Kidney capillary endothelial cell (primary cell): ENCODE measurements around the gene PPM1B.
"Not testable (repeated sequence)": the region's sequence is repeated elsewhere in the genome, so short reads cannot be mapped to it uniquely, and the experiment has no call there.

Experiments used
- DNase-seq: peaks from one replicate; pipeline ENCODE4 v3.0.0-alpha.2; 2018; ENCODE audit warnings: low spot score

PPM1B gene

GRCh38 chr2:44168681-44169154 lies at the start of gene PPM1B:
TSS of gene PPM1B (plus strand) at chr2:44168875. CDS start at chr2:44201200, 32,325 bp downstream.
- no peak for DNase-seq

- DNase-seq, result no peak
These were observed 48.8 kb upstream of the PPM1B start for GRCh38 chr2:44119878-44120277.

- DNase-seq, result no peak
These were observed 48.2 kb upstream of the PPM1B start for GRCh38 chr2:44120428-44120827.

- no peak for DNase-seq
These were observed 46.8 kb upstream of the PPM1B start for GRCh38 chr2:44121899-44122298.

- no peak for DNase-seq
These were observed 44.2 kb upstream of the PPM1B start for GRCh38 chr2:44124500-44124899.

- DNase-seq, result no peak
These were observed 42.4 kb upstream of the PPM1B start for GRCh38 chr2:44126106-44126797.

GRCh38 chr2:44130441-44130840 lies 38.2 kb upstream of the PPM1B start:
- no peak for DNase-seq

GRCh38 chr2:44131177-44131576 lies 37.5 kb upstream of the PPM1B start:
- no peak for DNase-seq

- not testable (repeated sequence) for DNase-seq
These were observed 35.1 kb upstream of the PPM1B start for GRCh38 chr2:44133602-44134001.

GRCh38 chr2:44134848-44135247 lies 33.8 kb upstream of the PPM1B start:
- no peak for DNase-seq

GRCh38 chr2:44135296-44135695 lies 33.4 kb upstream of the PPM1B start:
- DNase-seq, result no peak

- DNase-seq, result no peak
These were observed 32.9 kb upstream of the PPM1B start for GRCh38 chr2:44135771-44136170.

- no peak for DNase-seq
These were observed 32.4 kb upstream of the PPM1B start for GRCh38 chr2:44136252-44136651.

- DNase-seq, result no peak
These were observed 31.6 kb upstream of the PPM1B start for GRCh38 chr2:44137048-44137447.

- no peak for DNase-seq
These were observed 30.7 kb upstream of the PPM1B start for GRCh38 chr2:44137872-44138551.

- no peak for DNase-seq
These were observed 28.9 kb upstream of the PPM1B start for GRCh38 chr2:44139741-44140140.

- no peak for DNase-seq
These were observed 26.4 kb upstream of the PPM1B start for GRCh38 chr2:44142306-44142705.

GRCh38 chr2:44143701-44144100 lies 25.0 kb upstream of the PPM1B start:
- DNase-seq, result no peak

- DNase-seq, result no peak
These were observed 19.7 kb upstream of the PPM1B start for GRCh38 chr2:44148999-44149398.

- no peak for DNase-seq
These were observed 18.2 kb upstream of the PPM1B start for GRCh38 chr2:44150473-44150872.

GRCh38 chr2:44152865-44153669 lies 15.6 kb upstream of the PPM1B start:
- no peak for DNase-seq

GRCh38 chr2:44155666-44156446 lies 12.8 kb upstream of the PPM1B start:
- DNase-seq, result no peak
